HT-29 (cell line): ENCODE results near the gene METTL26. TPM values are rescaled to one million over a fixed set of nuclear protein-coding genes. Genes with fewer than 3 reads are reported as not detected.

Source experiments
- DNase-seq: peaks from one replicate; pipeline ENCODE4 v3.0.0-alpha.2; 2015; ENCODE audit warnings: low spot score
- total RNA-seq: library from RNA; depleted of rRNA; stranded (reverse); fragments of >200 nt; shearing (Covaris generic); gene quantifications from 2 replicates; pipeline ENCODE4 v1.2.3, GENCODE V29; 2014

Gene METTL26
- total RNA-seq, 1 experiment from 2014 or later = 278 TPM

GRCh38 chr16:596736-597060, 39.4 kb downstream of the METTL26 start:
- no peak for DNase-seq

DNA sequence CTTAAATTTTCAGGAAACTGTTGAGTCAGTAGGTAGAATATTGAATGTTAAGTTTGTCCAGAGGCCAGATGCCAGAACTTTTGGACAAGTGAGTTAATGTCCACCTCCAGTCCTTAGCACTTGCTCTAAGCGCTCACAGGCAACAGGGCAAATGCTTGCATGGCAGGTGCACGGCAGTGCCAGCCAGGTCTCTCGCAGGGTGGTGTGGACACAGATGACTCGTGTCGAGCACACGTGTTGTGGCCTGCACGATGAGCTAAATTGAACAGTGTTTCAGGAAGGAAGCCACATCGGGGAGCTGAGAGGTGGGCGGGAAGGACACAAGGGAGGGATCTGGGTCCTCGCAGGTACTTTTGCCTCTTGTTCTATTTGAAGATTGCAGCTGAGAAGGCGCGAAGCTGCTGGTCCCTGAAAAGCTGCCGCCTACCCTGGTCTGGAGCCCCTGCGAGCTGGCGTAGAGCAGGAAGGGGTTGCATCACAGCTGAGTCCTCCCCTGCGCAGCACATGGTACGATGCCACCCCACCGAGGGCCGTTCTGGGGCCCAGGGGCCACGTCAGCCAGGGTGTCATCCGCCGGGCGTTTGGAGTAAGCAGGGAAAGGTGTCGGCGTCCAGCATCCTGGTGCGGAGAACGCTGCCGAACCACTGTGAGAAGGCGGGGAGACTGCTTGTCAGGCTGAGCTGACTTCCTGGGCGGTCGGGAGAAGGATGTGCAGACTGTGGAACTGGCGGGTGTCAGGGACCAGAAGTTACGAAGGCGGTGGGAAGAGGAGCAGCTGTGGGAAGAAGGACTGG, 40.0 kb downstream of the METTL26 start:
- DNase-seq = no peak

GRCh38 chr16:595094-595528, 41.0 kb downstream of the METTL26 start:
- DNase-seq = no peak

GRCh38 chr16:593807-594206, 42.3 kb downstream of the METTL26 start:
- no peak for DNase-seq

- DNase-seq = peak; percentile 91
These were observed 42.7 kb downstream of the METTL26 start for GRCh38 chr16:593406-593805.

- DNase-seq = peak; percentile 79
These were observed 43.4 kb downstream of the METTL26 start for GRCh38 chr16:592518-593306.

DNA sequence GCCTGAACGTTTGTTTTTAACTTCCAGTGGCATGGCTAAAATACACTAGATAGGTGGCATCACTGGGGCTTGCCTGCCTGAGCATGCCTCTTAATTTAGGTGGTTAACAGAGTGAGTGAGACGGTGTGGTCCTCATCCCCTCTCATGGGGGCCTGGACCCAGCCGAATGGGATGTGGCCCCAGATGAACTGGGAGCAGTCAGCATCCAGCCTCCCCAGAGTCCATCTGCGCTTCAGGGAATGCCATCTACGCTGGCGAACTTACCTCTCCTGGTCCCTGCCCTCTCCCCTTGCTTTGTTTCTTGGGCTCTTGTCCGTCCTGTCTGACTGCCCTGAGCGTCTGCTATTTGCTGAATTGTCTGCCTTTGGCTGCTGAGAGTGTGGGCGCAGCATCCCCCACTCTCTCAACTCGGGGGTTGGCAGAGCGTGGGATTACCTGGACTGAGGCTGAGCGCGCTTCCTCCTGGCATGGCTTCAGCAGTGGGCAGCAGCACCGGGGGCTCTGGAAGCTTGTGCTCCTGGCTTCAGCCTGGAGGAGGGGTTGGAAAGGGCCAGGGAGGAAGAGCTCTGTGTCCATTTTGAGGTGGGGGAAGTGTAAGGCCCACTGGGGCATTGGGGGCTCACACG, 44.1 kb downstream of the METTL26 start:
- no peak for DNase-seq

DNA sequence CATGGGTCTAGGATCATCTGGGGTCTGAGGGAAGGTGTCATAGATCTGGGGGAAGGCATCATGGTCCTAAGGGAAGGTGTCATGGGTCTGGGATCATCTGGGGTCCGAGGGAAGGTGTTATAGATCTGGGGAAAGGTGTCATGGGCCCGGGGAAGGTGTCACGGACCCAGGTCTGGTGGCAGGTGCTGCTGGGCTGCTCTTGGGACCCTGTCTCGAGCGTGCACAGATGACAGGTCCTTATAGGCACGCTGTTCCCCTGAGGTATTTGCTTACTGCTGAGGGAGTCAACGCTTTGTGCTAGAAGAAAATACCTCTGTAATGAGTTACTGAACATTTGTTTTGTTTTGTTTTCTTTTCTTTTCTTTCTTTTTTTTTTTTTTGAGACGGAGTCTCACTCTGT, 44.9 kb downstream of the METTL26 start:
- DNase-seq = no peak

- no peak for DNase-seq
These were observed 45.3 kb downstream of the METTL26 start for GRCh38 chr16:590815-591200.

DNA sequence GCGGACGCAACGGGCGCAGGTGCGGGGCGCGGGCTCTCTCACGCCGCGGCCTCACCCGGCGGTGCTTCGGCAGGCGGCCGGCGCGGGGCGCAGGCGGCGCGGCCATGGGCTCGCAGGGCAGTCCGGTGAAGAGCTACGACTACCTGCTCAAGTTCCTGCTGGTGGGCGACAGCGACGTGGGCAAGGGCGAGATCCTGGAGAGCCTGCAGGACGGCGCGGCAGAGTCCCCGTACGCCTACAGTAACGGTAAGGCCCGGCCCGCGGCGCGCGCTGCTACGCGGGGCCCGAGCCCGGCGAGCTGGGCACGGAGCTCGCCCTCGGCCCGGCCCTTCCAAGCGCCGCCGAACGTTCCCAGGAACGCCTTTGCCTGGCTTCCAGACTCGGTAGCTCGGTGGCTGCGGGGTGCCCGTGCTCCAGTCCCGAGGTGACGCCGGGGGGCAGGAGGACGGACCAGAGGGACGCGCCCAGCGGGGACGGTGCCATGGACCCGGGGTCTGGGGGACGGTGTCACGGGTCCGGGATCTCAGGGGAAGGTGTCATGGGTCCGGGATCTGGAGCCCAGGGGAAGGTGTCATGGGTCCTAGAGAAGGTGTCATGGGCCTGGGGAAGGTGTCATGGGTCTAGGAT, 45.8 kb downstream of the METTL26 start:
- peak; percentile 59 for DNase-seq

DNA sequence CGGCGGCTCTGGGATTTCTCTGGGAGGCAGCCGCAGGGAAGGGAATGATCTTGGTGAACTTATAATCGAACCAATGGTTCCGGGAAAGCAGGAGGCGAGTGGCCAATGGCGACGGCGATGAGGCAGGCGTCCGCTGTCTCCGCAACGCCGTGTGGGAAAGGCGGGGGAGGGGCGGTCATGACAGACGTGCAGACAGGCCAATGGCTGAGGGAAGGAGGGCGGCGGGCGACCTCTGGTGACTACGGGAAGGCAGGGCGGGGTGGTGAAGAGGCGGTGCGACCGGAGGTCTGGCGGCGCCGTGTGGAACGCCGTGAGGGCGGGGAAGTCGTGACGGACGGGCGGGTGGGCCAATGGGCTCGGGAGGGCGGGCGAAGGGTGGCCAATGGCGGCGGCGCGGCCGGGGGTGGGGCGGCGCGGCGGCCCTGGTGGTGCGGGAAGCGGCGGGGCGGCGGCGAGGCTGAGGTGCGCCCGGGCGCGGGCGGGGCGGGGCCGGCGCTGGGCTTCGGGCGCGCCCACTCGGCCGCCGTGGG, 46.4 kb downstream of the METTL26 start, which contains the start of gene RAB40C:
RAB40C (plus strand) TSS at position 409 of the 530 bp plus-strand sequence. CDS start 226 bp downstream, outside the sequence.
- peak; percentile 97 for DNase-seq

- peak; percentile 95 for DNase-seq
These were observed 47.0 kb downstream of the METTL26 start for GRCh38 chr16:588889-589657.

DNA sequence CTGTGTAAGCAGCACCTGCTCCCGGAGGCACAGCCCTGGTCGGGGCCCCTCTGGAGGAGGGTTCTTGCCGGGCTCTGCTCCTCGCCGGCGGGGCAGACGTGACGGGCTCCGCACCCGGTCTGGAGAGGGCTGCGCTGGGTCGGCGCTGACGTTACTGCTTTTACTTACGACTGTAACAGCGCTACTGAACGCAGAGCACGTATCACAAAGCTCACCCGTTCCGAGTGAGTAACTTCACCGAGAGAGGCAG, 47.5 kb downstream of the METTL26 start:
- peak; percentile 56 for DNase-seq

DNA sequence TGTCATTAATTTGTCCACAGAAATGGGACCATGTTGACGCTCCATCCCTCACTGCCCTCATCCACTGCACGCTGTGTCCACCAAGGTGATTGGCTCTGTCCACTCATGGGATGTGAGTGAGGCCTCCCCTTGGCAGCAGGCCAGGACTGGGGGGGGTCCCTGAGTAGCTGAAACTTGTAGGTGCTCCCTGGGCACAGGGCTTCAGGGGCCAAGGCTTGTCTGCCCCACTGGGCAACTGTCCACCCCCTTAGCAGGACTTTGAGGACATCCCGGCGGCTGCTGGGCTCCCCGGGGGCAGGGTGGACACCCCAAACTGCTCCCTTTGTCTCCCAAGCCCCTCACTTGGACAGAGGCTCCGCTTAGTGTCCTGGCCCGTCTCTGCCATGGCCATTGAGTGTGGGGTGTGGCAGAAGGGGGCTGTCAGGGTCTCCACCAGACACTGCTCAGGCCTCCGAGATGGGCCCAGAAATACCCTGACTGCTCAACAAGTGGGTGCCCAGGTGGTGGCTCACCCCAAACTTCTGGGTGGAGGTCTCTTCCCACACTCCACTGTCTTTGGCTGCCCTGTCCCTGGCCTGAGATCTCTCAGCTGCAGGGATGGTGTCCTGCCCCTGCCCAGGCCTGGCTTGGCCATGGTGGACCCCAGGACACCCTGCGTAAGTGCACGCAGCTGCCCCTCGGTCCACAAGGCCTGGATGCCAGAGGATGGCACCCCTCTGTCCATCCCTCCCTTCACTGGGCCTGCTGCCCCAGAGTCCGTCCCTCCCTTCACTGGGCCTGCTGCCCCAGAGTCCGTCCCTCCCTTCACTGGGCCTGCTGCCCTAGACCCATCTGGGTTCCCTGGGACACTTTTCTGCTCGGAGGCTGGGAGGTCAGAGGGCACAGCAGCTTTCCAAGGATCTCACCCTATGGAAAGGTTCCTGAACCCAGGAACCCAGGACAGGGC, 49.2 kb downstream of the METTL26 start:
- DNase-seq = no peak

DNA sequence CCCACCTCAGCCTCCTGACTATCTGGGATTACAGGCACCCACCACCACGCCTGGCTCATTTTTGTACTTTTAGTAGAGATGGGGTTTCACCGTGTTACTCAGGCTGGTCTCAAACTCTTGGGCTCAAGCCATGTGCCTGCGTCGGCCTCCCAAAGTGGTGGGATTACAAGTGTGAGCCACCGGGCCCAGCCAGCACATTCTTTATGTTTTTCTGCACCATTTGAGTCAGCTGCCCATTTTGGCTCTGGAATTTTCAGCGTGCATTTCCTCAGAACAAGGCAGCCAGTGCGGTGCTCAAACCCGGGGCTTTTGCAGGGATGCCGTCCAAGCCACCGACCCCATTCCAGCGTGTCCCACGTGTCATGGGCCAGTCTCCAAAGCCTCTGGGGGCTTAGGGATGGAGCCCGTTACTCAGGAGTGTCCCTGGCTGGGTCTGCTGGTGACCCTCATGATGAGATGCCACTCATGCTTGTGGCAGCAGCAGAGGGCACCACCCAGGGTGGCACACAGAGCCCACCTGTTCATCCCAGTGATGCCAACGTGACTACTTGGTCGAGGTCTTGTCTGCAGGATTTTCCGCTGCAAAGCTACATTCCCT, 50.0 kb downstream of the METTL26 start:
- DNase-seq = no peak

DNA sequence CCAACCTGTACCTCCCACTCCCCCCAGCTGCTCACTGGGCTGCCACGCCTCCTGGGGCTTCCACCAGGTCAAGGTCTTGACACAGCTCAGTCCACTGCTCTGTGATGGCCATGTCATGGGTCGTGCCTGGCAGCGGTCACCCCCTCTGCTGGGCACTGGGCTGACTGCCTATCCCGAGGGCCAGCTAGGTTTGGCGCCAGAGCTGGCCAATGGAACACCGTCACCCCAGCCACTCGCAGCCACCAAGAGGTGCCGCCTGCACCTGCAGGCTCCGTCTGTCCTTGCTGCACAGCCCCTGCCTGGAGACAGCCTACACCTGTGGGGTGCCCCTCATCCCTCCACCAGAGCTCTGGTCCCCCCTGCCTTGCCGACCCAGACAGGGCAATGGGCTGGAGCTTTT, 50.8 kb downstream of the METTL26 start:
- DNase-seq = peak; percentile 72
